Mucosa of rectum (tissue), 2 donors: ENCODE results near the gene ANAPC5.
A peak's percentile ranks its signal among the peaks of the same experiment; 100 is the strongest.

Experiments used
- H3K27ac ChIP-seq, 2 donors: one replicate each; pipeline ENCODE4 v1.7.0; 2013; ENCODE audit warnings: inconsistent platforms in 2 of 2, low read depth in 2 of 2, low read length in 2 of 2
- H3K27me3 ChIP-seq, 2 donors: one replicate each; pipeline ENCODE4 v1.7.0; 2013; ENCODE audit warnings: low read length in 2 of 2; ENCODE audit not compliant: control insufficient read depth in 2 of 2, insufficient read depth in 2 of 2
- H3K36me3 ChIP-seq, 2 donors: one replicate each; pipeline ENCODE4 v1.7.0; 2013; ENCODE audit warnings: low read length in 2 of 2; ENCODE audit not compliant: control insufficient read depth in 2 of 2, insufficient read depth in 2 of 2
- H3K4me1 ChIP-seq, 2 donors: one replicate each; pipeline ENCODE4 v1.7.0; 2013; ENCODE audit warnings: low read length in 2 of 2, mild to moderate bottlenecking in 1 of 2; ENCODE audit not compliant: control insufficient read depth in 2 of 2, insufficient read depth in 2 of 2
- H3K4me3 ChIP-seq, 2 donors: one replicate each; pipeline ENCODE4 v1.7.0; 2013; ENCODE audit warnings: low read length in 2 of 2
- H3K9ac ChIP-seq, 2 donors: one replicate each; pipeline ENCODE4 v1.7.0; 2013; ENCODE audit warnings: low read length in 2 of 2, low read depth in 1 of 2, mild to moderate bottlenecking in 1 of 2
- H3K9me3 ChIP-seq, 2 donors: one replicate each; pipeline ENCODE4 v1.7.0; 2013; ENCODE audit warnings: low read length in 2 of 2; ENCODE audit not compliant: control insufficient read depth in 2 of 2
- donor health status: healthy.
- donor health status: Normal muscosa, but diverticular disease.

ANAPC5 gene

GRCh38 chr12:121351820-121352681 lies at the start of gene ANAPC5:
ANAPC5 (minus strand) TSS chr12:121352411; CDS start chr12:121352340, 71 bp downstream.
- Histone ChIP-seq H3K9ac (peak within 1 kb of the TSS; percentile 90 to 92), H3K27me3 (no peaks in the 10 kb centered on the region), H3K27ac (peak within 1 kb of the TSS; percentile 85 to 90)

GRCh38 chr12:121400332-121401139 lies 48.3 kb upstream of the ANAPC5 start:
- H3K36me3 ChIP-seq = peaks cover 3 to 10% of the 10 kb centered on the region in 2 donors
- no peaks in the 10 kb centered on the region for H3K9me3 ChIP-seq
- H3K27me3 ChIP-seq = no peaks in the 10 kb centered on the region
- H3K9ac ChIP-seq = peak overlapping the region; percentile 92 to 94
- peaks cover 13 to 15% of the 10 kb centered on the region in 2 donors for H3K4me1 ChIP-seq
- peak overlapping the region; percentile 93 to 95 for H3K27ac ChIP-seq
- H3K4me3 ChIP-seq = peak overlapping the region; percentile 84 to 97

More at GRCh38 chr12:121351820-121352681, at the start of gene ANAPC5:
- Histone ChIP-seq H3K4me3 (peak within 1 kb of the TSS; percentile 90 to 98), H3K9me3 (no peaks in the 10 kb centered on the region), H3K36me3 (peaks cover 4 to 6% of the 10 kb centered on the region in 2 donors), H3K4me1 (peaks cover 6 to 7% of the 10 kb centered on the region in 2 donors)

- H3K9ac ChIP-seq = peak within 1 kb of the TSS; percentile 92 to 94
- H3K4me3 ChIP-seq = peak within 1 kb of the TSS; percentile 84 to 97
- peak within 1 kb of the TSS; percentile 93 to 95 for H3K27ac ChIP-seq
- no peaks in the 10 kb centered on the region for H3K9me3 ChIP-seq
- H3K27me3 ChIP-seq = no peaks in the 10 kb centered on the region
- H3K36me3 ChIP-seq = peaks cover 0 to 2% of the 10 kb centered on the region in 2 donors
- H3K4me1 ChIP-seq = peaks cover 13 to 15% of the 10 kb centered on the region in 2 donors
Measured at GRCh38 chr12:121399391-121400331, 47.5 kb upstream of the ANAPC5 start, which contains the start of gene RNF34. RNF34 (plus strand) TSS chr12:121400118; CDS start chr12:121400213, 95 bp downstream.

- peaks cover 13 to 15% of the 10 kb centered on the region in 2 donors for H3K4me1 ChIP-seq
- H3K4me3 ChIP-seq = no peak overlapping the region
- no peak overlapping the region for H3K9ac ChIP-seq
Measured at GRCh38 chr12:121398355-121398754, 46.1 kb upstream of the ANAPC5 start.

GRCh38 chr12:121397521-121397920 lies 45.3 kb upstream of the ANAPC5 start:
- Histone ChIP-seq H3K4me1 (peaks cover 13 to 15% of the 10 kb centered on the region in 2 donors), H3K27me3 (no peaks in the 10 kb centered on the region), H3K4me3 (no peak overlapping the region), H3K36me3 (no peaks in the 10 kb centered on the region), H3K27ac (no peak overlapping the region), H3K9me3 (no peaks in the 10 kb centered on the region), H3K9ac (no peak overlapping the region)

More at GRCh38 chr12:121398355-121398754, 46.1 kb upstream of the ANAPC5 start:
- Histone ChIP-seq H3K27me3 (no peaks in the 10 kb centered on the region), H3K27ac (no peak overlapping the region), H3K9me3 (no peaks in the 10 kb centered on the region), H3K36me3 (peaks cover 0 to under 1% of the 10 kb centered on the region in 2 donors)

- Histone ChIP-seq H3K9ac (no peak overlapping the region), H3K4me1 (no peaks in the 10 kb centered on the region), H3K36me3 (no peaks in the 10 kb centered on the region), H3K27me3 (no peaks in the 10 kb centered on the region), H3K27ac (no peak overlapping the region), H3K4me3 (no peak overlapping the region), H3K9me3 (no peaks in the 10 kb centered on the region)
Measured at GRCh38 chr12:121392325-121392716, 40.1 kb upstream of the ANAPC5 start.

- Histone ChIP-seq H3K27me3 (no peaks in the 10 kb centered on the region), H3K27ac (peak overlapping the region in 1 of 2 donors; percentile 28), H3K4me3 (peak overlapping the region in 1 of 2 donors; percentile 61), H3K36me3 (no peaks in the 10 kb centered on the region), H3K9ac (no peak overlapping the region), H3K9me3 (no peaks in the 10 kb centered on the region), H3K4me1 (no peaks in the 10 kb centered on the region)
Measured at GRCh38 chr12:121391619-121392324, 39.6 kb upstream of the ANAPC5 start.

GRCh38 chr12:121390856-121391255 lies 38.6 kb upstream of the ANAPC5 start:
- Histone ChIP-seq H3K36me3 (no peaks in the 10 kb centered on the region), H3K27ac (no peak overlapping the region), H3K4me3 (no peak overlapping the region), H3K9me3 (no peaks in the 10 kb centered on the region), H3K4me1 (no peaks in the 10 kb centered on the region), H3K9ac (no peak overlapping the region), H3K27me3 (no peaks in the 10 kb centered on the region)

- Histone ChIP-seq H3K4me3 (no peak overlapping the region), H3K4me1 (no peaks in the 10 kb centered on the region), H3K36me3 (no peaks in the 10 kb centered on the region), H3K27me3 (no peaks in the 10 kb centered on the region), H3K27ac (no peak overlapping the region), H3K9ac (no peak overlapping the region), H3K9me3 (no peaks in the 10 kb centered on the region)
Measured at GRCh38 chr12:121388421-121388981, 36.3 kb upstream of the ANAPC5 start.
